ENCODE results near the gene ANKRD22.

DNA sequence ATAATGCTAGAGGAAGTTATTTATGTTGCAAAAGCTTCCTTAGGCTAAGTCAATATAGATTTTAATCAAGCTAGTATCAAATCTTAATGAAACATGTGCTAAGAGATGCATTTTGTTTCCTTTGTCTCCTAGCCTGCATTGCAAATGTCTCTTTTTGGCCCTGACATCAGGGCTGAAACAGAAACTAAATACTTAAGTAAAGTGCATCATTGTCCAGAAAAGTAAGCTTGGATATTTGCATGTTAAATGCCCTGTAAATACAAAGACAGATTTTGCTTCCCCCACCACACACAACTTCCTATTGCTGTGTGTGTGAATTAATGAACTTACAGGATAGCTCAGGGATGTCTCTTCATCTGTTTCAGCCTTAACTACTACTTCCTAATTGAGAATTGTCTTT, 18.4 kb upstream of the ANKRD22 start:
- TF ChIP-seq, protein P1, sequence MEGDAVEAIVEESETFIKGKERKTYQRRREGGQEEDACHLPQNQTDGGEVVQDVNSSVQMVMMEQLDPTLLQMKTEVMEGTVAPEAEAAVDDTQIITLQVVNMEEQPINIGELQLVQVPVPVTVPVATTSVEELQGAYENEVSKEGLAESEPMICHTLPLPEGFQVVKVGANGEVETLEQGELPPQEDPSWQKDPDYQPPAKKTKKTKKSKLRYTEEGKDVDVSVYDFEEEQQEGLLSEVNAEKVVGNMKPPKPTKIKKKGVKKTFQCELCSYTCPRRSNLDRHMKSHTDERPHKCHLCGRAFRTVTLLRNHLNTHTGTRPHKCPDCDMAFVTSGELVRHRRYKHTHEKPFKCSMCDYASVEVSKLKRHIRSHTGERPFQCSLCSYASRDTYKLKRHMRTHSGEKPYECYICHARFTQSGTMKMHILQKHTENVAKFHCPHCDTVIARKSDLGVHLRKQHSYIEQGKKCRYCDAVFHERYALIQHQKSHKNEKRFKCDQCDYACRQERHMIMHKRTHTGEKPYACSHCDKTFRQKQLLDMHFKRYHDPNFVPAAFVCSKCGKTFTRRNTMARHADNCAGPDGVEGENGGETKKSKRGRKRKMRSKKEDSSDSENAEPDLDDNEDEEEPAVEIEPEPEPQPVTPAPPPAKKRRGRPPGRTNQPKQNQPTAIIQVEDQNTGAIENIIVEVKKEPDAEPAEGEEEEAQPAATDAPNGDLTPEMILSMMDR (IDR thresholded peaks at IDR 0.05): no peak
- no peak for TF ChIP-seq EZH2 (IDR thresholded peaks at IDR 0.05; ENCODE audit: borderline replicate concordance, insufficient read depth, low read depth, low read length, poor library complexity, severe bottlenecking)
